A375 (cell line): ENCODE results near the gene OR8A1. TPM values are rescaled to one million over a fixed set of nuclear protein-coding genes. Genes with fewer than 3 reads are reported as not detected.

Experiments
- small RNA-seq: library from RNA; depleted of rRNA; stranded (forward); fragments of <200 nt; gene quantifications from one replicate; pipeline ENCODE3, GENCODE V24; 2014
- total RNA-seq: library from RNA; depleted of rRNA; stranded (reverse); fragments of >200 nt; shearing (Covaris generic); gene quantifications from 2 replicates; pipeline ENCODE4 v1.2.3, GENCODE V29; 2014; rRNA removed

Gene OR8A1
- total RNA-seq, result 0.61 and 0.64 TPM in 2 replicates

GRCh38 chr11:124569697-124570096 lies at the start of gene OR8A1:
Gene OR8A1 (plus strand): TSS chr11:124569997. CDS start chr11:124570120, 123 bp downstream.

GRCh38 chr11:124543554-124543953 lies 26.2 kb upstream of the OR8A1 start, which contains the start of gene OR8B12:
Gene OR8B12 (minus strand): TSS chr11:124543654. CDS start chr11:124543654, 0 bp downstream.

DNA sequence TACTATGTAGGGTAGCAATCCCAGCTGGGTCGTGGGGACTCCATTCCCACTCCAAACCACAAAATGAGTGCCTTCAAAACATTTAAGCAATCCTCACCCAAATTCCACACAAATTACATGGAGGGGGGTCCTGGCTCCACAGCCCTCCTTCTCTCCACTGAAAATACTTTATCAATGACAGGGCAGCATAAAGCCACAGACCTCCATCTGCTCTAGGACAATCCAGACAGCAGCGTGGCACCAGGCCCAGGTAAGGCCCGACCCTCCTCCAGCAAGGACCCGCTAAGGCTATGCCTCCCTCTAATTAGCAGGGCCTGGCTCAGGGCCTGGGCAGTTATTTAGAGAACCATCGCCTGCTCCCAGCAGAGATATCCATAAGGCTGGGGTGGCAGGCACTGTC lies 41.3 kb downstream of the OR8A1 start, which contains the start of gene PANX3:
TSS of gene PANX3 (plus strand) at position 365 of the 400 bp plus-strand sequence. CDS start 129 bp downstream, outside the sequence.

Small RNA genes lying within 50 kb of the gene (small RNA-seq; reads per million reads assigned to genes)
- gene OR8A3P, result not detected

Other genes starting within 250 kb of the OR8A1 start
- gene OR8D2, start 249.8 kb upstream of the OR8A1 start, total RNA-seq, result not detected in 2 replicates
- not detected in 2 replicates for gene OR8B2, start 185.5 kb upstream of the OR8A1 start, total RNA-seq
- not detected in 2 replicates for gene OR8B3, start 171.0 kb upstream of the OR8A1 start, total RNA-seq
- gene OR8B4, start 145.1 kb upstream of the OR8A1 start, total RNA-seq, result not detected in 2 replicates
- not detected in 2 replicates for gene OR8B8, start 124.3 kb upstream of the OR8A1 start, total RNA-seq
- not detected in 2 replicates for gene OR8B12, start 26.3 kb upstream of the OR8A1 start, total RNA-seq
- gene PANX3, start 41.4 kb downstream of the OR8A1 start, total RNA-seq, result 0.08 TPM in 1 of 2 replicates, not detected in the other
- gene TBRG1, start 52.9 kb downstream of the OR8A1 start, total RNA-seq, result 27.5 and 39.3 TPM in 2 replicates
- gene SIAE, start 103.7 kb downstream of the OR8A1 start, total RNA-seq, result 5.0 and 5.2 TPM in 2 replicates
- gene SPA17, start 103.9 kb downstream of the OR8A1 start, total RNA-seq, result 14.1 and 18.0 TPM in 2 replicates
- 6.6 and 13.4 TPM in 2 replicates for gene NRGN, start 169.9 kb downstream of the OR8A1 start, total RNA-seq
- gene VSIG2, start 182.3 kb downstream of the OR8A1 start, total RNA-seq, result not detected in 2 replicates
- 0.58 and 0.75 TPM in 2 replicates for gene ESAM, start 192.3 kb downstream of the OR8A1 start, total RNA-seq
- gene MSANTD2, start 230.4 kb downstream of the OR8A1 start, total RNA-seq, result 10.0 and 13.7 TPM in 2 replicates